Memory B cell (primary cell): ENCODE data around the gene SEPTIN12.

Experiments used
- ATAC-seq: fragments of 150-1000 bp; cut with Tn5 transposase; 2 replicates; pipeline ENCODE4 v1.10.0; 2021; ENCODE audit warnings: low read depth, mild to moderate bottlenecking, moderate library complexity
- DNase-seq, 2 donors: peaks; one replicate each; pipeline ENCODE4 v3.0.0; 2022; ENCODE audit warnings: low spot score in 2 of 2
- H3K27ac Mint-ChIP-seq: one replicate; pipeline ENCODE4 v1.8.0; 2022; ENCODE audit warnings: mild to moderate bottlenecking, moderate library complexity, mixed read lengths
- H3K27me3 Mint-ChIP-seq: one replicate; pipeline ENCODE4 v1.8.0; 2022; ENCODE audit warnings: mixed read lengths
- H3K36me3 Mint-ChIP-seq: one replicate; pipeline ENCODE4 v1.8.0; 2022; ENCODE audit warnings: mild to moderate bottlenecking, mixed read lengths
- H3K4me1 Mint-ChIP-seq: one replicate; pipeline ENCODE4 v1.8.0; 2022; ENCODE audit warnings: mixed read lengths
- H3K4me3 Mint-ChIP-seq: one replicate; pipeline ENCODE4 v1.8.0; 2022; ENCODE audit warnings: mild to moderate bottlenecking, moderate library complexity, mixed read lengths
- H3K9me3 Mint-ChIP-seq: one replicate; pipeline ENCODE4 v1.8.0; 2022; ENCODE audit warnings: mixed read lengths

Gene SEPTIN12

GRCh38 chr16:4799171-4799855 lies 11.2 kb upstream of the SEPTIN12 start:
- Mint-ChIP-seq H3K27me3 (no peaks in the 10 kb centered on the region), H3K4me1 (peaks cover 8% of the 10 kb centered on the region), H3K27ac (no peak overlapping the region), H3K4me3 (peak overlapping the region; percentile 17), H3K36me3 (peaks cover 2% of the 10 kb centered on the region), H3K9me3 (no peaks in the 10 kb centered on the region)
- no peak for DNase-seq
- ATAC-seq = no peak

- H3K27ac Mint-ChIP-seq = no peak overlapping the region
- DNase-seq = no peak
- no peak overlapping the region for H3K4me3 Mint-ChIP-seq
- H3K4me1 Mint-ChIP-seq = peaks cover 8% of the 10 kb centered on the region
- peaks cover 2% of the 10 kb centered on the region for H3K36me3 Mint-ChIP-seq
- H3K9me3 Mint-ChIP-seq = no peaks in the 10 kb centered on the region
- no peak for ATAC-seq
- no peaks in the 10 kb centered on the region for H3K27me3 Mint-ChIP-seq
These were observed 10.3 kb upstream of the SEPTIN12 start for GRCh38 chr16:4798456-4798855.

- Mint-ChIP-seq H3K27me3 (no peaks in the 10 kb centered on the region), H3K4me3 (no peak overlapping the region), H3K27ac (no peak overlapping the region), H3K36me3 (peaks cover 2% of the 10 kb centered on the region), H3K4me1 (peaks cover 6% of the 10 kb centered on the region), H3K9me3 (no peaks in the 10 kb centered on the region)
- ATAC-seq = no peak
- no peak for DNase-seq
These were observed 9.7 kb upstream of the SEPTIN12 start for GRCh38 chr16:4797805-4798252.

GRCh38 chr16:4796982-4797804 lies 9.0 kb upstream of the SEPTIN12 start:
- Mint-ChIP-seq H3K27me3 (no peaks in the 10 kb centered on the region), H3K36me3 (peaks cover 2% of the 10 kb centered on the region), H3K27ac (no peak overlapping the region), H3K4me3 (no peak overlapping the region), H3K9me3 (no peaks in the 10 kb centered on the region), H3K4me1 (peaks cover 6% of the 10 kb centered on the region)
- DNase-seq (no peak), ATAC-seq (no peak)

- ATAC-seq (no peak), DNase-seq (no peak)
- Mint-ChIP-seq H3K9me3 (no peaks in the 10 kb centered on the region), H3K36me3 (peaks cover 2% of the 10 kb centered on the region), H3K27ac (no peak overlapping the region), H3K4me1 (peaks cover 6% of the 10 kb centered on the region), H3K4me3 (no peak overlapping the region), H3K27me3 (peaks cover 2% of the 10 kb centered on the region)
These were observed 7.9 kb upstream of the SEPTIN12 start for GRCh38 chr16:4795828-4796572.

GRCh38 chr16:4795181-4795827 lies 7.2 kb upstream of the SEPTIN12 start, which contains the start of gene SMIM22:
TSS of gene SMIM22 (plus strand) at chr16:4795369. CDS start at chr16:4795735, 366 bp downstream.
- Mint-ChIP-seq H3K9me3 (no peaks in the 10 kb centered on the region), H3K36me3 (peaks cover 2% of the 10 kb centered on the region), H3K27me3 (peaks cover 3% of the 10 kb centered on the region), H3K4me1 (no peaks in the 10 kb centered on the region), H3K27ac (no peak within 1 kb of the TSS), H3K4me3 (no peak within 1 kb of the TSS)
- ATAC-seq (no peak), DNase-seq (no peak)

GRCh38 chr16:4792951-4793513 lies 4.9 kb upstream of the SEPTIN12 start:
- Mint-ChIP-seq H3K9me3 (no peaks in the 10 kb centered on the region), H3K36me3 (peaks cover 2% of the 10 kb centered on the region), H3K4me1 (no peaks in the 10 kb centered on the region), H3K27me3 (peaks cover 3% of the 10 kb centered on the region), H3K4me3 (no peak overlapping the region), H3K27ac (no peak overlapping the region)
- DNase-seq = no peak
- no peak for ATAC-seq

GRCh38 chr16:4790871-4791270 lies 2.7 kb upstream of the SEPTIN12 start:
- Mint-ChIP-seq H3K36me3 (no peaks in the 10 kb centered on the region), H3K9me3 (no peaks in the 10 kb centered on the region), H3K4me1 (no peaks in the 10 kb centered on the region), H3K4me3 (no peak overlapping the region), H3K27ac (no peak overlapping the region), H3K27me3 (peaks cover 3% of the 10 kb centered on the region)
- ATAC-seq = no peak
- no peak for DNase-seq

- H3K27me3 Mint-ChIP-seq = peaks cover 3% of the 10 kb centered on the region
- no peak overlapping the region for H3K4me3 Mint-ChIP-seq
- no peak for DNase-seq
- no peaks in the 10 kb centered on the region for H3K4me1 Mint-ChIP-seq
- ATAC-seq = no peak
- H3K27ac Mint-ChIP-seq = no peak overlapping the region
- H3K9me3 Mint-ChIP-seq = no peaks in the 10 kb centered on the region
- no peaks in the 10 kb centered on the region for H3K36me3 Mint-ChIP-seq
These were observed 2.1 kb upstream of the SEPTIN12 start for GRCh38 chr16:4790261-4790660.

GRCh38 chr16:4788910-4789309 lies 765 bp upstream of the SEPTIN12 start:
- Mint-ChIP-seq H3K36me3 (no peaks in the 10 kb centered on the region), H3K4me1 (no peaks in the 10 kb centered on the region), H3K27me3 (peaks cover 3% of the 10 kb centered on the region), H3K27ac (no peak overlapping the region), H3K4me3 (no peak overlapping the region), H3K9me3 (no peaks in the 10 kb centered on the region)
- ATAC-seq (no peak), DNase-seq (no peak)

- Mint-ChIP-seq H3K4me3 (no peak overlapping the region), H3K9me3 (no peaks in the 10 kb centered on the region), H3K27ac (no peak overlapping the region), H3K4me1 (no peaks in the 10 kb centered on the region), H3K27me3 (peaks cover 3% of the 10 kb centered on the region), H3K36me3 (no peaks in the 10 kb centered on the region)
- ATAC-seq (no peak), DNase-seq (no peak)
These were observed 344 bp upstream of the SEPTIN12 start for GRCh38 chr16:4788489-4788889.

- H3K4me1 Mint-ChIP-seq = peaks cover 4% of the 10 kb centered on the region
- no peak overlapping the region for H3K4me3 Mint-ChIP-seq
- H3K9me3 Mint-ChIP-seq = no peaks in the 10 kb centered on the region
- H3K27ac Mint-ChIP-seq = no peak overlapping the region
- no peak for ATAC-seq
- no peak for DNase-seq
- peaks cover 3% of the 10 kb centered on the region for H3K27me3 Mint-ChIP-seq
- no peaks in the 10 kb centered on the region for H3K36me3 Mint-ChIP-seq
These were observed 1.1 kb downstream of the SEPTIN12 start for GRCh38 chr16:4787068-4787467.

GRCh38 chr16:4785758-4786433 lies 2.2 kb downstream of the SEPTIN12 start:
- DNase-seq (no peak), ATAC-seq (no peak)
- Mint-ChIP-seq H3K36me3 (no peaks in the 10 kb centered on the region), H3K9me3 (no peaks in the 10 kb centered on the region), H3K27ac (no peak overlapping the region), H3K27me3 (peaks cover under 1% of the 10 kb centered on the region), H3K4me1 (peaks cover 4% of the 10 kb centered on the region), H3K4me3 (no peak overlapping the region)
